DMS 273 (cell line): ENCODE results near the gene POU4F1.

Experiments used
- DNase-seq: peaks from one replicate; lab custom pipeline; 2025; ENCODE audit not compliant: unreplicated experiment; lab: John Stamatoyannopoulos, UW

POU4F1 gene

DNA sequence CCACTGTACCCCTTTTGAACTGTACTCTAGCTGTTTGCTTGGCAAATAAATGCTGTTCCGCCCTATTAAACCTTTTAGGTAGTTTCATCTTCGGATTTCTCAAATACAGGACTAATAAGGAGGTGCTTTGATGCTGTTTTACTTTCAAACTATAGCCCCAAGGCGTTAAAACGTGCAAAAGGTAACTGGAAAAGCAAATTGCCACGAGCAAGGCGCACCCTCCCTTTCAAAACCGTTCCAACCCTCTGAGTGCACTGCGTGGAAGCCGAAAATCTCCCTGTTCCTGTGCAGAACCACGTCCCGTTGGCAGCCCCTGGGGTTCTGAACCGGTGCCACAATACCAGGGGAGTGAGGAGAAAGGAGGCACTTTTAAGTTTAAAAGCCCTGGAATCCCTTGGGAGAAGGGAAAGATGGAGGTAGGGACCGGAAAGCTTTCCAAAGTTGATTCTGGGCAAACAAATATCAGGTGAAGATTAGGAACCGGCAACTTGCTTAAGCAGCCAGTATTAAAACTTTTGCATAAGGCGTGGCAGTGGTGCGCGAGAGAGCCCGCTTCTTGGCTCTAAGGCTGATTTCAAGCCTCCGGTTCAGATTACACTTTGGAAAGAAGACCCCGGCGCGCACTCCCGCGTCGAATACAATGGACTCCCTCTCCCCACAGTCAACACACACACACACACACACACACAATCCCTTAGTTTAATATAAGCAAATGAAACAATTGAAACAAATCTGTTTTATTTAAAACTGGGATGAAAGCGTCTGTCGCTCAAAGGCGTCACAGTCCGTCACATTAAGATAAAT lies 9.5 kb downstream of the POU4F1 start:
- peak; percentile 56 for DNase-seq

DNA sequence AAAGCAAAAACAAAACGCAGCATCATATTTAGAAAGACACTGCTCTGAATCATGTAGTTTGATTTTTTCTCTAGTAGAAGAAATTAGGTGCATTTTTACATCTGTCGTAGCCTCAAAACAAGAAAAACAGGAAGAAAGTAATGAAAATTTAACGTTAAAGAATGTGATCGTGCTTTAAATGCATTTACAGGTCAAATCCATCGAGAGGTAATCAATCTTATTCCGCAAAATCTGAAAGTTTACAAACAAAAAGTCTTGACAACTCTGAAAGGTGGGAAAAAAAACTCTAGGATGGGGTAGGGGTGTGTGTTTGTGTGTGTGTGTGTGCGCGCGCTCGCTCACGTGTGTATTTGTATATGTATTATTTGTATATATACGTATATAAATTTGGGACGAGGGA lies 10.2 kb downstream of the POU4F1 start:
- no peak for DNase-seq

DNA sequence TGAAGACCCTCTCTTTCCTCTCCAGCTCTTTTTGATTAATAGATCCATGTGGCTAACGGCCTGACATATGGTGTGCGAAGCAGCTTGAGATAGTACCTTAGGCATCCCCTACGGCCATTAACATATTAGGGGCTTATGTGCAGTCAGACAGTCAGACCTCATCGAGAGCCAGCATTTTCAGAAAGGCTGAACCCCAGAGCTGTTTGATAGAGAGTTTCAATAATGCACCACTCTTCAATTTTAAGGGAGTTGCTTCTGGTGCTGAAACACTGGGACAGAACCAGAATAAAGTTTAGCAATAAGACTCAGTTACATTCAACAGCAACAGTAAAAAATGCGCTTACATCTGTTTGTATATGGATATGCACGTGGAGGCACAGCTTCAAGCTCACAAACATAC lies 10.8 kb downstream of the POU4F1 start:
- peak; percentile 64 for DNase-seq

DNA sequence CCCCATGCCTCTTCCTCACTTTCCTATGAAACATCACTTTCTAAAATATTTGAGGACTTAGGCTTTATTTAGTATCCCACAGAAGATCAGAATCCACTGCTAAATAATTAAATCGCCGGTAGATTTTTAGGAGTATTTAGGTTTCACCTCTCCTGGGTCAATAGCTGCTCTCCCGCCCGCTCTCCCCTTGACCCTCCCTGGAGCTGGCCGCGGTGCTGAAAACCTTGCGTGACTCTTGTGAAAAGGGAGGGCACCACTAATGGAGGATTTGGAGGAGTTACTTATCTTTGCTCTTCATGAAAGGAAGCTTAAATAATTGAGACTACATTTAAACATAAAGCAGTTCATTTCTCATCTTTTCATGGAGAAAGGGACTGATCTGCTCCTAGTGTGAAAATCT lies 14.1 kb downstream of the POU4F1 start:
- DNase-seq, result peak; percentile 29

DNA sequence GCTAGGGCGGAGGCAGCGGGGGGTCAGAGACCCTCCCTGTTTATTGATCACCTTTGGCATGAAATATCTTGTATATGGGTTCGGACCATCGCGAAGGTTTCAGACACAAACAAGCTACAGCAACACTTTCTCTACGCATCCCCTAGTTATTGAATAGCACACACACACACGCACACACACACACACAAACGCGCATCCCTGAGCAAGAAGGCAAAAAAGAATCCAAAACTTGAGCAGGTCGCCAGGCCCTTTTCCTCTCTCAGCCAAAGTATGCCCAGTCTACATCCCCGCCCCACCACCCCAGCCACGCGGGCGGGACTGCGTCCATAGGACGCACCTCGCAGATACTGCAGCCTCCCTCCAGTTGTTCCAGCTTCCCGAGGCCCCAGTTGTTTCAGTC lies 16.0 kb downstream of the POU4F1 start:
- no peak for DNase-seq

DNA sequence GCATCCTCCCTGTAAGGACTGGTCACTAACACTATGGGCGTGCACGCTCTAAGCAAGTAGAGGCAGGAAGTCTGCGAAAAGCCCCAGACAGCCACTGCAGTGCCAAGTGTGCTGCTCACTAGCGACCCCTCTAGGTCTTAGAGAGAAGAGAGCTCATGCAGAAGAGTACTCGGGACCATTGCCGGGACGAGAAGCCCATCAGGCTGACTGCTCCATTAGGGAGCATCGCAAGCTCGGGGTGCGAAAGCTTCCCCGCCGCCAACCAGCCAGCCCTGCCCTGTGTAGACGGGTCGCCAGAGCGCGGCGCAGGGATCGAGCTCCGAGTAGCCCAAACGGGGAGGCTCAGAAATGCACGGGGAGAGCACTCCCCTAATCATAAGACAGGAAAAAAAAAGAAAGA lies 16.6 kb downstream of the POU4F1 start:
- DNase-seq, result peak; percentile 12

DNA sequence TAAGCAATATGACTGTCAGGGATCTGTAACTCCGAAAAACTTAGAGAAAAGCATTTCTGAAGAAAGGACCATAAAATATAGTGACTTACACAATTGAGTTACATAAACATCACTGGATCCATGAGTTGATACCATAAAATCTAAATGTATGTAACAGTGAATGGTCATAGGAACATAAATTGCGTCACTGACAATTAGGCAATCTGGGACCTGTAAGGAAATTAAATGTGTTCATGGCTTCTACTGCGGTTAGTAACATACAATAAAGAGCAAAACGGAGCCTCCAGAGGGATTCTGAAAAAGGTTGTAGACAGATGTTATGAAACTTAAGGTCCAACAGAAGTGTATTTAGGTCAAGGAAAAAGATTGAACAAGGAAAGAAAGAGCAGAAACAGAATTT lies 27.1 kb downstream of the POU4F1 start:
- no peak for DNase-seq

DNA sequence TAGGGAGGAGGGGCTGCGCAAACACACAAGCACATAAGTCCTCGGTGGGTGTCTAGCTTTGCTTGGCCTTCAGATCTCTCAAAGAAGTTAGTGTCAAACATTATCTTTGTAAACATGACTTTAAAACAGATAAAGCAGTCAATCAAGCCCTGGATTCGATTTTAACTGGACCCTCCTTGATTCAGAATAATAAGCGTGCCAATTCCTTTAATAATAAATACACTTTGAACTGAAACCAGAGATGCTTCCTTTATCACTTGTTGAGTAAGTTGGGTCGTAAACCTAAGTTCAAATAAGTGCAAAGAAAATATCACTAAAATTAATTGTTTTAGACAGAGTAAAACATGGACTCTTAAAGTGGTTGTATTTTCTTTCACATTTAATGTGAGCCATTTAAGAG lies 30.9 kb downstream of the POU4F1 start:
- no peak for DNase-seq

DNA sequence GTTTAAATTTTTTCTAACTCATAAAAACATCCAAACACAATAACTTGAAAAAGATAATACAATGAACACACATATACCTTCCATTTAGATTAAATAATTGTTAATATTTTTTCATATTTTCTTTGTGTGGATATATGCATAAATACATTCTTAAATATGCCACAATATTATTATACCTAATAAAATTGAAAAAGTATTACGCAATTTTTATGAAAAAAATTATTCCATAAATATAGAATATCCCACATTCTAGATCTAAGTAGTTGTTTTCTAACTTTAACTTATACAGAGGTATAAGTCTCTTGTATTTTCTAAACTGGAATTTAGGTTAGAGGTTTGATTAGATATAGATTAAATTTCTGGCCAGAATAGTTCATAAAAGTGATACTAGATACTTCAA lies 34.3 kb downstream of the POU4F1 start:
- no peak for DNase-seq

DNA sequence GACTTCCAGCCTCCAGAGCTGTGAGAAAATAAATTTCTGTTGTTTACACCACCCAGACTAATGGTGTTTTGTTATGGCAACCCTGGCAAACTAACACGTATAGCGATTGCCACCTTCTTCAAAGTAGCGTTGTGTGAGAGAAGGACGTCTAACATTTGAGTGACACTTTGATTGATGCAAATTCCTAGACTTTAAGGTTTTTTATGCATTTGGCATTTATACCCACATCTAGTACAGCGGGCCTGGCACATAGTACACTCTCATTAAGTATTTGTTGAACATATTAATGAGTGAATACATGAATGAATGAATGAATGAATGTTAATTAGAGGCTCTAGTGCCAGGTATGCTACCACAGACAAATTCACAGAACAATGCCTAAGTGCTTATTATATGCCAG lies 36.7 kb downstream of the POU4F1 start:
- DNase-seq, result no peak

DNA sequence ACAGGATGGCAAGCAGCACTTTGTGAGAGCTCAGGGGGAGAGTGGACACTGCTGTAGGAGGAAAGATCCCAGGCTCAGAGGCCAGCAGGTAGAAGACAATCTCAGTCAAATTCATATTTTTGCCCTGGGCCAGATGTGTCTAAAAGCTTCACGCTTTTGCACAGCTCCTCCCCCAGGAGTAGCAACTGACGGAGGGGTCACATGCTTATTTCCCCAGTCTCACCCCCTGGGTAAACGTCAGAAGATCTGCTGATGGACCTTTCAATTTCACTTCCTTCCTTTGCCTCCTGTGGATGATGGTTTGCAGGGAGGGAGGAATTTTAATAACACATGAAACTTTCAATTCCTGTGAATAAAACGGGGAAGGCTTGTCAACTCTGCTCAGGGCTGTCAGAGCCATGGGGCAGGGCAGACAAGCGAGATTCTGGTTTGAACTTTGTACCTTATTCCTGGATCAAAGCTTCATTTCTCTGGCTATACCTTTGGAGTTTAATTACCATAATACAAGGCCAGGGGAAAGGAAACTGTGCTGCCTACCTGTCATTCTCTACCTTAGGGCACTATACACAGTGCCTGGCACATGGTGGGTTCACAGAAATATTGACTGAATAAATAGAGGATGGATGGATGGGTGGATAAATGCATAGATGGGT lies 41.0 kb downstream of the POU4F1 start:
- DNase-seq, result no peak
